ENCODE measurements around the gene HLA-DOB.
A peak's percentile ranks its signal among the peaks of the same experiment; 100 is the strongest.

Gene HLA-DOB

GRCh38 chr6:32827025-32827424 is 10.2 kb upstream of the HLA-DOB start:
- H3K36me3 ChIP-seq = no peaks in the 10 kb centered on the region
- H3K4me3 ChIP-seq (ENCODE audit: low read depth, low read length) = no peak overlapping the region
- peaks cover 6% of the 10 kb centered on the region for H3K27me3 ChIP-seq
- DNase-seq = no peak
- TF ChIP-seq, protein P1, sequence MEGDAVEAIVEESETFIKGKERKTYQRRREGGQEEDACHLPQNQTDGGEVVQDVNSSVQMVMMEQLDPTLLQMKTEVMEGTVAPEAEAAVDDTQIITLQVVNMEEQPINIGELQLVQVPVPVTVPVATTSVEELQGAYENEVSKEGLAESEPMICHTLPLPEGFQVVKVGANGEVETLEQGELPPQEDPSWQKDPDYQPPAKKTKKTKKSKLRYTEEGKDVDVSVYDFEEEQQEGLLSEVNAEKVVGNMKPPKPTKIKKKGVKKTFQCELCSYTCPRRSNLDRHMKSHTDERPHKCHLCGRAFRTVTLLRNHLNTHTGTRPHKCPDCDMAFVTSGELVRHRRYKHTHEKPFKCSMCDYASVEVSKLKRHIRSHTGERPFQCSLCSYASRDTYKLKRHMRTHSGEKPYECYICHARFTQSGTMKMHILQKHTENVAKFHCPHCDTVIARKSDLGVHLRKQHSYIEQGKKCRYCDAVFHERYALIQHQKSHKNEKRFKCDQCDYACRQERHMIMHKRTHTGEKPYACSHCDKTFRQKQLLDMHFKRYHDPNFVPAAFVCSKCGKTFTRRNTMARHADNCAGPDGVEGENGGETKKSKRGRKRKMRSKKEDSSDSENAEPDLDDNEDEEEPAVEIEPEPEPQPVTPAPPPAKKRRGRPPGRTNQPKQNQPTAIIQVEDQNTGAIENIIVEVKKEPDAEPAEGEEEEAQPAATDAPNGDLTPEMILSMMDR (IDR thresholded peaks at IDR 0.05; ENCODE audit: low read depth, low read length) = no peak
- no peaks in the 10 kb centered on the region for H3K4me1 ChIP-seq
- H3K9me3 ChIP-seq = no peaks in the 10 kb centered on the region

GRCh38 chr6:32825966-32826365 is 9.2 kb upstream of the HLA-DOB start:
- TF ChIP-seq, protein P1 (IDR thresholded peaks at IDR 0.05; ENCODE audit: low read depth, low read length) = peak; percentile 49
- Histone ChIP-seq H3K36me3 (no peaks in the 10 kb centered on the region), H3K27me3 (peaks cover 13% of the 10 kb centered on the region), H3K4me1 (no peaks in the 10 kb centered on the region), H3K9me3 (no peaks in the 10 kb centered on the region), H3K4me3 (ENCODE audit: low read depth, low read length) (no peak overlapping the region)
- DNase-seq = no peak

- DNase-seq = no peak
Observed at GRCh38 chr6:32819729-32820128, 2.9 kb upstream of the HLA-DOB start.

DNA sequence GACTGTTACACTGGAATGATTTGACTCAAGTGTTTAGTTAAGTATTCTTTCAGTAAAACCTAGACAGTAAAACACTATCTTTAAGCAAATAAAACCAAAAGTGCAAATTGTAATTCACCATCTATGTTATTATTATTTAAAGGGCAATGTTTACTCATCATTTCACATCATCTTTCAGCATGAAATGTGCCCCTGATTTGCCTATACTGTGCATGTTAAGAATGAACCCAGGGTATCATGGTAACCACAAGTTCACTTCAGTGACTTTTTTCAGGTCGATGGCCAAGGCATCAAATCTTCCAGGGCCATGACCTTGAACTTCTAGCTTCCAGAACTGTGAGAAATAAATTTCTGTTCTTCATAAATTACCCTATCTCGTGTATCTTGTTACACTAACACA is 2.1 kb upstream of the HLA-DOB start:
- H3K4me1 ChIP-seq = no peaks in the 10 kb centered on the region
- H3K27me3 ChIP-seq = peaks cover 35% of the 10 kb centered on the region
- no peaks in the 10 kb centered on the region for H3K9me3 ChIP-seq
- TF ChIP-seq, protein P1 (IDR thresholded peaks at IDR 0.05; ENCODE audit: low read depth, low read length) = no peak
- no peaks in the 10 kb centered on the region for H3K36me3 ChIP-seq
- DNase-seq = no peak
- no peak overlapping the region for H3K4me3 ChIP-seq (ENCODE audit: low read depth, low read length)

More at GRCh38 chr6:32819729-32820128, 2.9 kb upstream of the HLA-DOB start:
- H3K4me1 ChIP-seq = no peaks in the 10 kb centered on the region
- no peak overlapping the region for H3K4me3 ChIP-seq (ENCODE audit: low read depth, low read length)
- TF ChIP-seq, protein P1 (IDR thresholded peaks at IDR 0.05; ENCODE audit: low read depth, low read length) = no peak
- H3K36me3 ChIP-seq = no peaks in the 10 kb centered on the region
- no peaks in the 10 kb centered on the region for H3K9me3 ChIP-seq
- peaks cover 26% of the 10 kb centered on the region for H3K27me3 ChIP-seq

DNA sequence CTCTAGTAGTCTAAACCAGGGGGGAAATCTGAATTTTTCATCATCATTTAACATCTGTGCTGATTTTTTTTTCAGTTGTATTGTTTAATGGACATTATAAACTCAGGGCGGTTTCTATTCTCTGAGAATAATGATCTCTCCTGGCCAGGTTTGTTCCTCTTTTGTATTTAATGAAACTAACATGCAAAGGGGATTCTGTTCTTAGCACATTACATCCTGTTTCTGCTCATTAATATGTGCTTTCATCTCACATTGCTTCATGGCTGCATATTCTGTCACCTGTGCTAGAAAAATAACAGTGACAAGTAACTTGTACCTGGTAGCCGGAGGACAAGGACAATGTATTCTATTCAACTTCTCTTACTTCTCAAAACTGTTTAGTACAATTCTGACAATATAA is 806 bp downstream of the HLA-DOB start:
- no peak overlapping the region for H3K4me3 ChIP-seq (ENCODE audit: low read depth, low read length)

DNA sequence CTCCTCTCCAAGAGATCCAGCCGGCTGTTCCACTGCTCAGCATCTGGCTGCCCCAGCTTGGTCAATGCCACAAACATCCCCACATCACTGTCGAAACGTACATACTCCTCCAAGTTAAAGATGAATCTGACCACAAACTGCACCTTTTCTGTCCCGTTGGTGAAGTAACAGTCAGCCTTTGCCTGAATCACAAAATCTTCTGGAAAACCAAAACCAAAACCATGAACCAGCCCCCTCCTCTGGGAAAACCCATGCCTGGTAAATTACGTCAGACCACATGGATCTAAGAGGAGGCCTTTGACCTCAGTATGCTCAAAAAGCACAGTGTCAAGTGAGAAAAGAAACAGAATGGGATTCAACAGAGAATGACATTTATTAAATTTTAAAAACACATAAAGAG is 1.7 kb downstream of the HLA-DOB start:
- Histone ChIP-seq H3K36me3 (no peaks in the 10 kb centered on the region), H3K9me3 (no peaks in the 10 kb centered on the region), H3K4me3 (ENCODE audit: low read depth, low read length) (no peak overlapping the region), H3K27me3 (peaks cover 45% of the 10 kb centered on the region), H3K4me1 (no peaks in the 10 kb centered on the region)
- TF ChIP-seq, protein P1 (IDR thresholded peaks at IDR 0.05; ENCODE audit: low read depth, low read length) = no peak
- DNase-seq = no peak

More for the DNA sequence above, 806 bp downstream of the HLA-DOB start:
- Histone ChIP-seq H3K4me1 (no peaks in the 10 kb centered on the region), H3K9me3 (no peaks in the 10 kb centered on the region), H3K27me3 (peaks cover 45% of the 10 kb centered on the region), H3K36me3 (no peaks in the 10 kb centered on the region)
- TF ChIP-seq, protein P1 (IDR thresholded peaks at IDR 0.05; ENCODE audit: low read depth, low read length) = no peak
- DNase-seq = no peak
